Neural progenitor cell (in vitro differentiated cells): ENCODE measurements around the gene GPS1. TPM values are rescaled to one million over a fixed set of nuclear protein-coding genes. Genes with fewer than 3 reads are reported as not detected.
A peak's percentile ranks its signal among the peaks of the same experiment; 100 is the strongest.

Experiments used
- DNase-seq: peaks from one replicate; pipeline ENCODE4 v3.0.0-alpha.2; 2016; ENCODE audit warnings: low spot score
- H2AFZ ChIP-seq: fragments of 200-600 bp; sonication (generic); replicated peaks from 2 replicates; pipeline ENCODE4 v1.6.1; 2016; ENCODE audit warnings: antibody characterized with exemption
- H3F3A ChIP-seq: fragments of 200-600 bp; sonication (generic); 2 replicates; pipeline ENCODE4 v1.6.1; 2016; ENCODE audit warnings: antibody characterized with exemption, low read depth
- H3K27ac ChIP-seq: fragments of 200-600 bp; sonication (generic); 2 replicates; pipeline ENCODE4 v1.5.1; 2016; ENCODE audit warnings: mild to moderate bottlenecking
- H3K27me3 ChIP-seq: fragments of 200-600 bp; sonication (generic); 2 replicates; pipeline ENCODE4 v1.6.1; 2016; ENCODE audit warnings: mild to moderate bottlenecking, moderate library complexity
- H3K36me3 ChIP-seq: fragments of 200-600 bp; sonication (generic); 2 replicates; pipeline ENCODE4 v1.5.1; 2016
- H3K4me1 ChIP-seq: fragments of 200-600 bp; sonication (generic); 2 replicates; pipeline ENCODE4 v1.6.1; 2016; ENCODE audit warnings: mixed run types
- H3K4me2 ChIP-seq: fragments of 200-600 bp; sonication (generic); 2 replicates; pipeline ENCODE4 v1.6.1; 2016
- H3K4me3 ChIP-seq: fragments of 200-600 bp; sonication (generic); 2 replicates; pipeline ENCODE4 v1.5.1; 2016
- H3K79me2 ChIP-seq: fragments of 200-600 bp; sonication (generic); 2 replicates; pipeline ENCODE4 v1.6.1; 2016; ENCODE audit warnings: low read depth
- H3K9ac ChIP-seq: fragments of 200-600 bp; sonication (generic); 2 replicates; pipeline ENCODE4 v1.6.1; 2016
- H3K9me3 ChIP-seq: fragments of 200-600 bp; sonication (generic); 2 replicates; pipeline ENCODE4 v1.5.1; 2016; ENCODE audit warnings: low read depth
- H4K20me1 ChIP-seq: fragments of 200-600 bp; sonication (generic); 2 replicates; pipeline ENCODE4 v1.6.1; 2016; ENCODE audit warnings: low read depth
- H3K27ac Mint-ChIP-seq: 3 replicates; pipeline ENCODE4 v1.8.0; 2021; ENCODE audit warnings: mixed read lengths
- H3K27me3 Mint-ChIP-seq: 2 replicates; pipeline ENCODE4 v1.8.0; 2022; ENCODE audit warnings: low read depth, mild to moderate bottlenecking, inconsistent platforms, moderate library complexity, mixed read lengths; ENCODE audit not compliant: insufficient read depth
- H3K36me3 Mint-ChIP-seq: 3 replicates; pipeline ENCODE4 v1.8.0; 2021; ENCODE audit warnings: mixed read lengths
- H3K4me1 Mint-ChIP-seq: 3 replicates; pipeline ENCODE4 v1.8.0; 2021; ENCODE audit warnings: mixed read lengths
- H3K4me3 Mint-ChIP-seq: 3 replicates; pipeline ENCODE4 v1.8.0; 2021; ENCODE audit warnings: mild to moderate bottlenecking, moderate library complexity, mixed read lengths
- H3K9me3 Mint-ChIP-seq: 3 replicates; pipeline ENCODE4 v1.8.0; 2020; ENCODE audit warnings: mixed read lengths
- CTCF ChIP-seq: fragments of 200-600 bp; sonication (generic); IDR thresholded peaks from 2 replicates; pipeline ENCODE4 v1.5.1; 2017; ENCODE audit warnings: antibody characterized with exemption, mild to moderate bottlenecking
- EZH2 ChIP-seq: fragments of 200-600 bp; sonication (generic); IDR thresholded peaks from 2 replicates; pipeline ENCODE4 v1.6.1; 2017; ENCODE audit warnings: antibody characterized with exemption, mild to moderate bottlenecking, moderate library complexity
- EZH2phosphoT487 ChIP-seq: fragments of 200-600 bp; sonication (generic); IDR thresholded peaks from 2 replicates; pipeline ENCODE4 v1.6.1; 2017; ENCODE audit warnings: antibody characterized with exemption
- total RNA-seq: library from RNA; depleted of rRNA; stranded (reverse); fragments of >200 nt; gene quantifications from 2 replicates; pipeline ENCODE4 v1.2.3, GENCODE V29; 2015; ENCODE audit warnings: low replicate concordance

Gene GPS1
- total RNA-seq, 1 donor from 2014 or later = 86.6 TPM

- no peaks in the 10 kb centered on the region for H3F3A ChIP-seq
- H2AFZ ChIP-seq = no peak overlapping the region
- no peaks in the 10 kb centered on the region for H4K20me1 ChIP-seq
- peaks cover 4% of the 10 kb centered on the region for H3K36me3 Mint-ChIP-seq
- no peaks in the 10 kb centered on the region for H3K9me3 Mint-ChIP-seq
- no peak overlapping the region for H3K27ac Mint-ChIP-seq
- no peak overlapping the region for H3K9ac ChIP-seq
- H3K9me3 ChIP-seq = no peaks in the 10 kb centered on the region
- H3K4me3 Mint-ChIP-seq = no peak overlapping the region
- peaks cover 3% of the 10 kb centered on the region for H3K27me3 Mint-ChIP-seq
- no peaks in the 10 kb centered on the region for H3K4me1 ChIP-seq
- no peak for TF ChIP-seq CTCF
- TF ChIP-seq EZH2phosphoT487 = no peak
- TF ChIP-seq EZH2 = no peak
- no peaks in the 10 kb centered on the region for H3K36me3 ChIP-seq
- DNase-seq = no peak
- no peak overlapping the region for H3K4me2 ChIP-seq
- H3K27me3 ChIP-seq = no peaks in the 10 kb centered on the region
- no peak overlapping the region for H3K27ac ChIP-seq
- no peak overlapping the region for H3K4me3 ChIP-seq
- no peaks in the 10 kb centered on the region for H3K79me2 ChIP-seq
- H3K4me1 Mint-ChIP-seq = peaks cover 9% of the 10 kb centered on the region
Observed at GRCh38 chr17:82009413-82009812, 42.3 kb upstream of the GPS1 start.

- H3K4me3 Mint-ChIP-seq = no peak overlapping the region
- peaks cover 8% of the 10 kb centered on the region for H3K4me1 Mint-ChIP-seq
- peaks cover 3% of the 10 kb centered on the region for H3K27me3 Mint-ChIP-seq
- Histone ChIP-seq H3K4me1 (no peaks in the 10 kb centered on the region), H3K79me2 (no peaks in the 10 kb centered on the region), H4K20me1 (no peaks in the 10 kb centered on the region), H3K27ac (no peak overlapping the region), H3F3A (no peaks in the 10 kb centered on the region), H3K4me3 (no peak overlapping the region), H3K27me3 (no peaks in the 10 kb centered on the region), H3K9ac (no peak overlapping the region), H3K36me3 (no peaks in the 10 kb centered on the region), H3K9me3 (no peaks in the 10 kb centered on the region), H2AFZ (no peak overlapping the region), H3K4me2 (no peak overlapping the region)
- H3K9me3 Mint-ChIP-seq = no peaks in the 10 kb centered on the region
- H3K36me3 Mint-ChIP-seq = peaks cover 3% of the 10 kb centered on the region
- TF ChIP-seq CTCF (no peak), EZH2phosphoT487 (no peak), EZH2 (no peak)
- no peak for DNase-seq
- no peak overlapping the region for H3K27ac Mint-ChIP-seq
Observed at GRCh38 chr17:82010575-82011525, 40.8 kb upstream of the GPS1 start.

- Mint-ChIP-seq H3K4me3 (no peak overlapping the region), H3K27ac (no peak overlapping the region), H3K36me3 (no peaks in the 10 kb centered on the region), H3K4me1 (peaks cover 3% of the 10 kb centered on the region), H3K9me3 (no peaks in the 10 kb centered on the region), H3K27me3 (peaks cover 3% of the 10 kb centered on the region)
- no peak overlapping the region for H3K4me3 ChIP-seq
- H2AFZ ChIP-seq = no peak overlapping the region
- no peaks in the 10 kb centered on the region for H3K4me1 ChIP-seq
- no peak for DNase-seq
- H4K20me1 ChIP-seq = no peaks in the 10 kb centered on the region
- H3K9me3 ChIP-seq = no peaks in the 10 kb centered on the region
- no peaks in the 10 kb centered on the region for H3K79me2 ChIP-seq
- peak overlapping the region; percentile 53 for H3K27ac ChIP-seq
- H3K4me2 ChIP-seq = no peak overlapping the region
- H3F3A ChIP-seq = no peaks in the 10 kb centered on the region
- no peaks in the 10 kb centered on the region for H3K27me3 ChIP-seq
- no peaks in the 10 kb centered on the region for H3K36me3 ChIP-seq
- H3K9ac ChIP-seq = peak overlapping the region; percentile 37
- no peak for TF ChIP-seq EZH2phosphoT487
- no peak for TF ChIP-seq CTCF
- no peak for TF ChIP-seq EZH2
Observed at GRCh38 chr17:82011617-82012187, 40.0 kb upstream of the GPS1 start.
